ENCODE measurements around the gene TLCD3A.
"Not testable (repeated sequence)": the region's sequence is repeated elsewhere in the genome, so short reads cannot be mapped to it uniquely, and the experiment has no call there.

TLCD3A gene

DNA sequence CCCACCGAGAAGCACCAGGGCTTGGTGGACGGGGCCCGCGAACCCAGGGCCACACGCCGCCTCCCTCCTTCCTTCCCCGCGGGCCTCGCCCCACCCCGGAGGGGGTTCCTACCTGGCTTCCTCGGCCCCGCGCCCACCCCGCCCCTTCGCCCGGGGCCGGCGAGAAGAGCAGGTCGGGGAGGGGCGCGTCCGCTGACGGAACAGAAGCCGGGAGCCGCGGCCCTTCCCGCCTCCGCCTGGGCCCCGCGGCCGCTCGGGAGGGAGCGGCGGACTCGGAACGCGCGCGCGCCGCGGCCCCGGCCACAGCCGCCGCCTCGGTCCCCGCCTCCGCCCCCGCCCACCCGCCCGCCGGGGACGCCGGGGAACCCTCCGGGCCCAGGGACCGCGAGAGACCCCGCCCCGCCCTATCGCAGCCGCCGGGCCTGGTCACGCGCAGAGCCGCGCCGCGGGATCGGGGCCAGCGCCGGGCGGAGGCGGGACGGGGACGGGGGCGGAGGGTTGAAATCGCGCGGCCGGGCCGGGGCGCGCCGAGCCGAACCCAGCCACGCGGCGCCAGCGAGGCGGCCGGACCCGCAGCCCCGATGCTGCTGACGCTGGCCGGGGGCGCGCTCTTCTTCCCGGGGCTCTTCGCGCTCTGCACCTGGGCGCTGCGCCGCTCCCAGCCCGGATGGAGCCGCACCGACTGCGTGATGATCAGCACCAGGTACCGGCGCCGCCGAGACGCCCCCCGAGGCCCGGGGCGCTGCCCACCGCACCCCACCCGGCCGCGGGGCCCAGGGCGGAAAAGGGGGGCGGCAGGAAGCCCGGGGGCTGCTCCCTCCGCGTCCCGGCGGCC is at the start of gene TLCD3A:
TSS of gene TLCD3A (plus strand) at position 530 of the 835 bp plus-strand sequence. CDS start at position 582, 52 bp downstream.
- DNase-seq (ENCODE audit: low spot score) = peak; percentile 71

DNA sequence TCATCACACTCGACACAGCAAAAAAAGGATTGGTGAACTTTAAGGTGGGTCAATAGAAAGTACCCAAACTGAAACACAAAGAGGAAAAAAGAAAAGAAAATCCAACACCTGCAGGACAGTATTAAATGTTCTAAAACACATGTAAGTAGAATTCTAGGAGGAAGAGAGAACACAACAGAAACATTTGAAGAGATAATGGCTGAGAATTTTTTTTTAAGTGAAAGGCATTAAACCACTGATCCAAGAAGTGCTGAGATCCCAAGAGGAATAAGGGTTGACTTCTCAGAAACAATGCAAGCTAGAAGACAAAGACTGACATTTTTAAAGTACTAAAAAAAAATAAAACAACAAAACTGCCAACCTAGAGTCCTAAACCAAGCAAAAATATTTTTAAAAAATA is 49.4 kb upstream of the TLCD3A start:
- DNase-seq (ENCODE audit: low spot score) = no peak
- FAIRE-seq = no peak

More for the DNA sequence above, at the start of gene TLCD3A:
- no peak for FAIRE-seq

DNA sequence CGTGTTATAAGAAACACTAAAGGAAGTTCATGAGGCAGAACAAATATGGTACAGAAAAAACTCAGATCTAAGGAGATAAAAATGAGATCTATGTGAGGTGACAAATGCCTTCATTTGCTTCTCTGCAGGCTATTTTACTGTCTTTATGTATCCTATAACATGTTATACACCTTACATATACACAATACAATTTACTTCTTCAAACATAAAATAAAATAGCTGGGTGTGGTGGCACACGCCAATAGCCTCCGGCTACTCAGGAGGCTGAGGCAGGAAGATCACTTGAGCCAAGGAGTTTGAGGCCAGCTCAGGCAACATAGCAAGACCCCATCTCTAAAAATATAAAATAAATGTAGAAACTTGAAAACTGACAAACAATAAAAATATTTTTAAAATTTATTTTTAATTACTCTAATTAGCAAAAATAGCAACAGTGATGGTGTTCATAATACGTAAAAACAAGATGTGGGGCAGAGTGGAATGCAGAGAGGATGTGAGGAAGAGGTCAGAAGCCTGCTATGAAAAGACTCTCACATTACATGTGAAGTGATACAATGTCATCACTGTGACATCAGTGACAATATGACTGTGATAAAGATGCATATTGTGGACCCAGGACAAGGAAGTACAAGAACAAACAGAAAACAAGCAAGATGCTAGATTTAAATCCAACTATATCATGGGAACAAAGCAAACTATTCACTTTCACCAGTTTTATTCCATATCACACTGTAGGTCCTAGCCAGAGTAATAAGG is 48.7 kb upstream of the TLCD3A start:
- FAIRE-seq = no peak

DNA sequence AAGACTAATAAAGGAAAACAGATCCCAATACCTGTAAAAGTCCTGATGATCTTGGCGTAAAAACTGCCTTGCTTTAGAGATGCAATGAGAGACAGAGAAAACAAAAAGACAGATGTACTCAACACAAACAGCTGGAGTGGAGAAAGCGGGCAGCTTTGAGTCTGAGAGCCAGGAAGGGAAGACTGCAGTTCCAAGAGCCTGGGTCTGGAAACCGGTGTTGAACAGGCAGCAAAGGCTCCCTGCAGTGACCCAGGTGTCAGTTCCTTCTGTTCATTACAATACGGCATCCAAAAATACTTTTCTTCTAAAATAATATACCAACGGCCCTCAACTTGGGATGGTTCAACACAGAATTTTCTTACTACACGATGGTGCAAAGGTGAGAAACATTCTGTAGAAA is 47.4 kb upstream of the TLCD3A start:
- DNase-seq (ENCODE audit: low spot score) = no peak
- no peak for FAIRE-seq

More for the DNA sequence above, 48.7 kb upstream of the TLCD3A start:
- no peak for DNase-seq (ENCODE audit: low spot score)

DNA sequence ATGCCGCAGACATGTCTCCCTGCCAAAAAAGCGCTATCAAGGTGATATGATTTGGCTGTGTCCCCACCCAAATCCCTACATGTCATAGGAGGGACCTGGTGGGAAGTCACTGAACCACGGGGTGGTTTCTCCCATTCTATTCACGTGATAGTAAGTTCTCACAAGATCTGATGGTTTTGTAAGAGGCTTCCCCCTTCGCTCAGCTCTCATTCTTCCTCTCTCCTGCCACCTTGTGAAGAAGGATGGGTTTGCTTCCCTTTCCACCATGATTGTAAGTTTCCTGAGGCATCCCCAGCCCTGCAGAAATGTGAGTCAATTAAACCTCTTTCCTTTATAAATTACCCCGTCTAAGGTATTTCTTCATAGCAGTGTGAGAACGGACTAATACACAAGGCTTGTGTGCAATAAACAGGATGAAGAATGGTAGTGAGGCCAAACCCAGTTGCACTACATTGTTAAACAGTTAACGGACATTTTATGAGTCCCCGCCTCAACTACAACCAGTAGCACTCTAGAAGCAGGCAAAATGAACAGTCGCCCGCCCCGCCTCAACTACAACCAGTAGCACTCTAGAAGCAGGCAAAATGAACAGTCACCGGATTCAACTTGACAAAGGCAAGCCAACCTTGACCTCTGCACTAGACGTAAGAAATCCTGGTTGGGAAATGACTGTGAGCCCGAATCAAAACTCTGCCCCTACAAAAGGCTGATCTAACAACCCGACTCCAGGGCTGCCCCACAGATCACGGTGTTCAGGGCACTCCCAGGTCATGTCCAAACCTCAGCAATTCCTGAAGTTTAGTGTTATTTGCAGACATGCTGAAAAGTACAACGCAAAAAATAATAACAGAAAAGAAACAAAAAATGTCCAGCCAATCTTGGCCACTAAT is 44.1 kb upstream of the TLCD3A start:
- FAIRE-seq = no peak

GRCh38 chr17:689556-690275 is 42.7 kb upstream of the TLCD3A start:
- no peak for DNase-seq (ENCODE audit: low spot score)
- no peak for FAIRE-seq

More for the DNA sequence above, 44.1 kb upstream of the TLCD3A start:
- no peak for DNase-seq (ENCODE audit: low spot score)

GRCh38 chr17:690361-690760 is 42.0 kb upstream of the TLCD3A start:
- FAIRE-seq (no peak), DNase-seq (ENCODE audit: low spot score) (no peak)

DNA sequence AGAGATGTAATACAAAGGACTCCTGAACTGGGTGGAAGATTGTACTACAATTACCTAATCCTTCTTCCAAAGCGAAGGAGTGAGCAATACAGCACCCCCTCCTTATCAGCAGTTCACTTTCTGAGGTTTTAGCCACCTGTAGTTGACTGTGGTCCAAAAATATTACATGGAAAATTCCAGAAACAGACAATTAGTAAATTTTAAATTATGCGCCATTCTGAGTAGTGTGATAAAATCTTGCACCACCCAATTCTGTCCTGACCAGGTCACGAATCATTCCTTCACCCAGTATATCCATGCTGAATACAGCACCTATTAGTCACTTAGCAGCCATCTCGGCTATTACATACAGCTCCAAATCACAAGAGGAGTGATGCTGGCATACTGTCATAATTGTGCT is 41.0 kb upstream of the TLCD3A start:
- peak; percentile 12 for DNase-seq (ENCODE audit: low spot score)
- FAIRE-seq = no peak

GRCh38 chr17:692116-692515 is 40.3 kb upstream of the TLCD3A start:
- DNase-seq (ENCODE audit: low spot score) = no peak
- FAIRE-seq = no peak

DNA sequence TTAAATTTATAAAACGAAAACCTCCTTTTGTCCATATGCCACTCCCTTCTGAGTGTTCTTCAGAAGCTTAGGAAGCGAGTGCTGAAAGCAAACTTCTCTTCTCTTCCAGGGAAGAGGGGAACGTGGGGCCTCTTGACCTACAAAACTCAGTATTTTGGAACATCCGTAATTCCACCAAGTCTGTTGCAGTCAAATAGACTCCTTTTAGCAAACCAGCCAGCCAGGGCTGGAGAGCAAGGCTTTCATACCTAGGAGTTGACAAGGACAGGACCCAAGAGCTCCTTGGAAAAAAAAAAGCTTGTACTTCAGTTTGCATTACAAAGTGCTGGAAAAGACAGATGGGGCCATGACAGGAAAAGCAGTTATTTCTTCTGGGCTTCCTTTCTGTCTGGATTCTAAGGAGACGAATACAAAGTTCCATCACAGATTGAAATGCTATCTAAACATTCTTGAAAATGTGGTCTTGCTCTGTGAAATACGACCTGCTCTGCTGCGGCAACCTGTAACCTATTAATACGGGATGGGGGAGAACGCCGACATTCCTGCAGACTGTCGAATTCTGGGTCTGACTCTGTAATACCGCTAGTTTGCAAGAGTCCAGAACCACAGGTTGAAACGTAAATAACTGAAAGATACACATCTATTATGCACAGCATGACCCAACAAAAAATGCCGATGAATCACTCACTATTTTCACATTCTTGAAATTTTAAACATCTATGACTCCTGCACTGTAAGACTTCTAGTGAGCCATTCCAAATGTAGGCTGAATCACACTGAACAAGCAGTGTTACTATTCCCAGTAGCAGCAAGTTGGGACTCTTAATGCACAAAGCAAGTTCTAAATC is 38.4 kb upstream of the TLCD3A start:
- FAIRE-seq = no peak
- DNase-seq (ENCODE audit: low spot score) = peak; percentile 60

DNA sequence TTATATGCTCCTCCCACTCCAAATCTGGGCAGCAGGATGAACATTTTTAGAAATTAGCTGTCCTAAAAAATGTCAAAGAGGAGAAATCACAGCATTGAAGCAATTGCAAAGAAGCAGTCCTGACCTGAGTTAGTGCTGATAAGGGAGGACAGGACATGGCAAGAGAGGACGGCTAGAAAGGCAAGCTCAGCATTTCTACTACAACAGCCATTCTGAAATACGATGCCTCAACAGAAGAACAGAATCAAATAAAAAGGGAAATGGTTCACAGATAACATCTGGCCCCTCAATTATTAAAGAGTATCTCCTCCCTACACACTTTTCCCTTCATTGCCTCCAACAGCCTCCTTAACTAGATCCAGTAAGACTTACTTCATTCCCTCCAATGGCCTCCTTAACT is 36.0 kb upstream of the TLCD3A start:
- no peak for FAIRE-seq
- no peak for DNase-seq (ENCODE audit: low spot score)

DNA sequence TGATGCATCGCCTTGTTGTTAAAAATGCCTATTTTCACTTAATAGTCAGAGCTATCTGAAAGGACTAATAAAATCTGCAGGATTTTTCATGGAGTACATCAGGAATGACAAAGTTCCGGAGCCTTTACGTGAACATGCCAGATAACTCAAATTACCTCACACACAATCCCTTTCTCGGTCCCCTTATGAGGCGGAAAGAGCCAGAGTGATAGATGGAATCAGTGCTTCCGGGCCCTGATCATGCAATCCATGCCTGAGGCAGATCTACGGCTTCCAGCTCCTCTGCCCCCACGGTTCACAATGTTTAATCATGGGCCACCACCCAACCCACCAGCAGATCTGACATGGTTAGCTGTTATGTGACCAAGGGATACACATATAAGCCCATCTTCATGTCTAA is 34.7 kb upstream of the TLCD3A start:
- FAIRE-seq (no peak), DNase-seq (ENCODE audit: low spot score) (no peak)

- DNase-seq (ENCODE audit: low spot score); FAIRE-seq: not testable (repeated sequence)
These were observed 34.3 kb upstream of the TLCD3A start for GRCh38 chr17:698096-698495.

DNA sequence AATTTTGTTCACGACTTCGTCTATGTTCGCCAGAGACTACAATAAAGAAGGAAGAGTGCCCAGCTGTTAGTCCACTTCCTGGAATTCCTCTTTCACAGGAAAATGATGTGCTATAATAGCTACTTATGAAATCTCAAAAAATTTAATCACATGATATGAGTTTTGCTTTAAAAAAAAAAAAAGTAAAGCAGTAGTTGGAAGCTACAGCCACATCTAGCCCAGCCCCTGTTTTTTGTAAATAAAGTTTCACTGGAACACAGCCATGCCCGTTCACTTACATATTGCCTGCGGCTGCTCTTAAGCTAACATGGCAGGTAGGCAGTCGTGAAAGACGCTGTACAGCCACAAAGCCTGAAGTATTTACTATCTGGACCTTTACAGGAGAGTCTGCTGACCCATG is 33.1 kb upstream of the TLCD3A start:
- DNase-seq (ENCODE audit: low spot score) (no peak), FAIRE-seq (no peak)

DNA sequence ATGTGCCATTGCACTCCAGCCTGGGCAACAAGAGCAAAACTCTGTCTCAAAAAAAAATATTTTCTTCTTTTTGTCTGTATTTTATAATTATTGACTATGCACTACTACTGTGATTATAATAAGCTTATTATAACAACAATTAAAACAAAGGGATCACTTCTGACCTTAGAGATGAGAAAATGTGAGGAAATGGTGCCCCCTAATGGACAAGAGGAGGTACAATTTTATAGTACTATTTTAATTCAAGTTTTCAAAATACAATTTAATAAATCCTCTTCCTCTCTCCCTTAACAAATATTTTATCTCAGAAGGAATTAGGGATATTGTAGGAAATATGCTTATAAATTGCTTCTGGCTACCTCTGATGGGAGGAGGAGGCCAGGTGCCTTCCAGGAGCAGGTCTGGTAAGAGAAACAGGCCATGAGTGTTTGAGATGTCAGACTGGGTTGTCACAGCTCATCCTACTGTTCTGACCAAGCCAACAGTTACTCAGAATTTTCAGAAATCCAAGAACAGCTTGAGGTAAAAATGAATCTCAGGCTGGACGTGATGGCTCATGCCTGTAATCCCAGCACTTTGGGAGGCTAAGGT is 31.8 kb upstream of the TLCD3A start:
- no peak for FAIRE-seq
- DNase-seq (ENCODE audit: low spot score) = no peak

GRCh38 chr17:703081-703875 is 29.1 kb upstream of the TLCD3A start:
- no peak for DNase-seq (ENCODE audit: low spot score)
- no peak for FAIRE-seq

DNA sequence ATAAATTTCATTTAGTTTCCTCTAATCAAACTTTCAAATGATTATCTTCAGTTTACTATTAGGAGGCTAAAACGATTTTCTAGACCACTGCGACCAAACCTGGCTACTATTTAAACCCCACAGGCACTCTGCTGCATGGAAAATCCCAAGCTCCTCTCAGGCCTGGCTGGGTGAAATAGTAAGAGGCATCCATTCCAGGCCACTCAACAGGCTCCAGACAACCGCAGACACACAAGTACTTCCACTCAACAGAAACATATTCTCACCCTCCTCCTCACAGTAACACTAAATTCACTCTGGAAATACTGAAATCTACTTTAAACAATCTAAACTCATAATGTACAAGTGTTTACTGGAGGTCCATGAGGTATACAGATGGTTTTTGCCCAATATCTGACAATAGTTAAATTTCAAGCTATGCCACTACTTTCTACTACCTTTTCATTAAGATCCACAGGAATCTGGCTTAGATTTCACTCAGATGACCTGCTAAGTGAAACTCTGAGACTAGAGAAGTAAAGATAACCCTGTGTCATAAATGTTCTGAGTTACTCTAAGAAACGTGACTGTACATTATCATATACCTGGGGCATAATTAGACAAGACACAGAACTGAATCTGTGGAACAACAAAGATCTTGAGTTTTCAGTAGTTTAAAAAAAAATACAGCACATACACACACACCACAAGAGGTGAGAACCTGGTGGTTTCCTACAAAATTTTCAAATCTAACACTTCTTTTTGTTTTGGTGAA is 28.1 kb upstream of the TLCD3A start:
- FAIRE-seq = no peak
- no peak for DNase-seq (ENCODE audit: low spot score)

DNA sequence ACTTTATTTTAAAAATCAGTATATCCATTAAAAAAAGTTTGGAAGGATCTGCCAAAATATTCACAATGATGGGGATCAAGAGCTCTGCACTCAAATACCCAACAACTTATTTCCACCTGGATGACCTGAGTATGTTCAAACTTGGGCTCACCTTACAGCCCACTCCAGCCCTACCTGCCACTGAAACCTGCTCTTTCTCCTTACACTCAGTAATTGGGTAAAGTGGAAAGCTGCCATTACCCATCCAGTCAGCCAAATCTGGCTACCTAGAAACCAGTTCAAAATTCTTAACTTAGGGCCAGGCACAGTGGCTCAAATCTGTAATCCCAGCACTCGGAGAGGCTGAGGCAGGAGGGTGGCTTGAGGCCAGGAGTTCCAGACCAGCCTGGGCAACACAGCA is 27.4 kb upstream of the TLCD3A start:
- DNase-seq (ENCODE audit: low spot score) (no peak), FAIRE-seq (no peak)
